ENCODE measurements around the gene SLC9A9.

The SLC9A9 gene

DNA sequence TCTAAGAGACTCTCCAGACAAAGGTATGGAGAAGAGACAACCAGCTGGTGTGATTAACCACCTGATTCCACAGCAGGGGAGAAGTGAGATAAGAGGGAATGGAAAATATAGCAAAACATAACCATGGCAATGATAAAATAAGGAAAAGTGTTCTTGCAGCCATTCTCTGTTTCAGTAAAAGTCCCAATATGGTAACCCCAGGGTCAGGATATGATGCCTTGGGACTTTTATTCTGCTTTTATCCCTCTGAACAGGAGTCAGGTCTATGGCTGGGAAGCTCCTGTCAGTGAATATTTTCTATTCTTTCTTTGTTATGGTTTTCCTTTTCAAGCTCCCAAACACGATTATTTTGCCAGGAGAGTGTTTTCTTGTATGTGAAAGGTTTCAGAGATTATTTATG lies 94.2 kb downstream of the SLC9A9 start:
- TF ChIP-seq, protein P1, sequence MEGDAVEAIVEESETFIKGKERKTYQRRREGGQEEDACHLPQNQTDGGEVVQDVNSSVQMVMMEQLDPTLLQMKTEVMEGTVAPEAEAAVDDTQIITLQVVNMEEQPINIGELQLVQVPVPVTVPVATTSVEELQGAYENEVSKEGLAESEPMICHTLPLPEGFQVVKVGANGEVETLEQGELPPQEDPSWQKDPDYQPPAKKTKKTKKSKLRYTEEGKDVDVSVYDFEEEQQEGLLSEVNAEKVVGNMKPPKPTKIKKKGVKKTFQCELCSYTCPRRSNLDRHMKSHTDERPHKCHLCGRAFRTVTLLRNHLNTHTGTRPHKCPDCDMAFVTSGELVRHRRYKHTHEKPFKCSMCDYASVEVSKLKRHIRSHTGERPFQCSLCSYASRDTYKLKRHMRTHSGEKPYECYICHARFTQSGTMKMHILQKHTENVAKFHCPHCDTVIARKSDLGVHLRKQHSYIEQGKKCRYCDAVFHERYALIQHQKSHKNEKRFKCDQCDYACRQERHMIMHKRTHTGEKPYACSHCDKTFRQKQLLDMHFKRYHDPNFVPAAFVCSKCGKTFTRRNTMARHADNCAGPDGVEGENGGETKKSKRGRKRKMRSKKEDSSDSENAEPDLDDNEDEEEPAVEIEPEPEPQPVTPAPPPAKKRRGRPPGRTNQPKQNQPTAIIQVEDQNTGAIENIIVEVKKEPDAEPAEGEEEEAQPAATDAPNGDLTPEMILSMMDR (conservative IDR thresholded peaks at IDR 0.05; ENCODE audit: control insufficient read depth, insufficient read depth, low read depth, low read length): no peak
- no peak for DNase-seq (ENCODE audit: low read depth)
- H3K4me3 ChIP-seq (ENCODE audit: control insufficient read depth, low read depth, low read length): no peak overlapping the region

DNA sequence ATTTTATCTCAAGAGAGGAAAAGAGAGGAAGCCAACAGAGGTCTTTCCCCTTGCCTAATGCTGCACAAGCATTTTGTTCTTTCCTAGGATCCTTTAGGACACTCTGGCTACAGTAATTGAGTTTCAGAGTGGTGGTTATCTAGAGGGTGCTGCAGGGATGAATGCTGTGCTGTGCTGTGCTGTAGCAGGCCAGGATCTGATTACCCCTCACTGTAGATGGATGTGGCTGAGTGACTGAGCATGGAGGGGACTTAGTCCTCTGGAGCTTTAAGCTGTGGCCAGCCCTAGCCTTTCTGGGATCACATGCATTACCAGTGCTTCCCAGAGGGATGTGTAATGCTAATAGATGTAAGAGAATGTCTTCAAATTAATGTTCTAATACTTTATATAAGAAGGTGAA lies 94.8 kb downstream of the SLC9A9 start:
- TF ChIP-seq, protein P1 (conservative IDR thresholded peaks at IDR 0.05; ENCODE audit: control insufficient read depth, insufficient read depth, low read depth, low read length): no peak
- no peak overlapping the region for H3K4me3 ChIP-seq (ENCODE audit: control insufficient read depth, low read depth, low read length)
- no peak for DNase-seq (ENCODE audit: low read depth)

DNA sequence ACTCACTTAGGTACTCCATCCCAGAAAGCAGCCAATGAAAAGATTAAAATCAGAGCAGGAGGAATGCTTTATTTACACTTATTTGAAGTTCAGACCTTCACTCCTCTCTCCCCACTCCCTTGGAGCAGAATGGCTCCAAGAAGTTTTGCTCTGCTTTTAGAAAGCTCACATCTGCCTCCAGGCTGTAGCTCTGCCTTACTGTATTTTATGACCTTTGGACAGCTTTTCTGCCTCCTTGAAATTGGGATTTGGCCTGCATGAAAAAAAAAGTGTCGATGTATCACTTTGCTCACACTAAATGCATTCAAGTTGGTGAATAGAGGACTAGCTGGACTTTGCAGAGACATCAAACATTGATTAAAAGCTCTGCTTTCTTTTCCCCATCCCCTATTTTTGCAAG lies 95.3 kb downstream of the SLC9A9 start:
- H3K4me3 ChIP-seq (ENCODE audit: control insufficient read depth, low read depth, low read length): no peak overlapping the region
- peak; percentile 15 for DNase-seq (ENCODE audit: low read depth)
- TF ChIP-seq, protein P1 (conservative IDR thresholded peaks at IDR 0.05; ENCODE audit: control insufficient read depth, insufficient read depth, low read depth, low read length): no peak

DNA sequence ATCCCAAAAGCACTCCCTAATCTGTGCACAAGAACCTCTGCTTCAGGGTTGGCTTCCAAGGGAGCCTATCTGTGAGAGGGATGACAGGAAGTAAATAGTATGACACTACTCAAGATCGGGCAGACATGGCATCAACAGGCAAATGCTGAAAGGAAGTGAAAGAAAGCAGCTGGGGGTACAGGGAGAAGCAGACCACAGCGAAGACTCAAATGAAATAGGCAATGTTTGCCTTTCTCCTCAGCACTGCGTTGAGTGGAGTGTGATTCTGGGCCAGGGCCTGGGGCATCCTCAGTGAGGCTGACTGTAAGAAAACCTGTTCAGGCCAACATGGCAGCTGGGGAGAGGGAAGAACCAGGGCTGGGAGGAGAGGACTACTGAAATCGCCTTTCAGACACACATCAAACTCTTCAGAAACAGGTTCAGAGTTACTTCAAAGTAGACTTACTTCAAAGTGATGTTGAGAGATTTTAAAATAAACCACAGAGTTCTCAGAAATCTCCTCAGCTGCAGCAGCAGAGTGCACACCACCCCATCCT lies 96.6 kb downstream of the SLC9A9 start:
- H3K4me3 ChIP-seq (ENCODE audit: control insufficient read depth, low read depth, low read length): no peak overlapping the region
- DNase-seq (ENCODE audit: low read depth): no peak
- TF ChIP-seq, protein P1 (conservative IDR thresholded peaks at IDR 0.05; ENCODE audit: control insufficient read depth, insufficient read depth, low read depth, low read length): no peak

DNA sequence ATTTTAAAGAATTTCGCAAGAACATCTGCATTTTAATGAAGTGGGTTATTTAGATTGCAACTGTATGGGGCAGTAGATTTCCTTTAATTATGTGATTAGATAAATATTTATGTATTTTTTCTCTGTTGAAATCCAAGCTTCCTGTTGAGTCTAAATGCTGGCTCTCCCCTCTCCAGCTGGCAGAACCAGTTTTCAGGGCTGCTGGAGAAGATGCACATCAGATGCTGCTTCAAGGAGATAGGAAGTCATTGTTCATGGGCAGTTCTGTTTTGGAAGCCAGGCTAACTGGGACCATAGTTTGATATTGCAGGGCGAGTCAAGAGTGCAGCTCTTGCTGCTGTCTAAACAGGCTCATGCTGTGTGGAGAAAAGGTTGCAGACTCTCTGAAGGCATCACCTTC lies 97.4 kb downstream of the SLC9A9 start:
- TF ChIP-seq, protein P1 (conservative IDR thresholded peaks at IDR 0.05; ENCODE audit: control insufficient read depth, insufficient read depth, low read depth, low read length): no peak
- no peak overlapping the region for H3K4me3 ChIP-seq (ENCODE audit: control insufficient read depth, low read depth, low read length)
- no peak for DNase-seq (ENCODE audit: low read depth)

DNA sequence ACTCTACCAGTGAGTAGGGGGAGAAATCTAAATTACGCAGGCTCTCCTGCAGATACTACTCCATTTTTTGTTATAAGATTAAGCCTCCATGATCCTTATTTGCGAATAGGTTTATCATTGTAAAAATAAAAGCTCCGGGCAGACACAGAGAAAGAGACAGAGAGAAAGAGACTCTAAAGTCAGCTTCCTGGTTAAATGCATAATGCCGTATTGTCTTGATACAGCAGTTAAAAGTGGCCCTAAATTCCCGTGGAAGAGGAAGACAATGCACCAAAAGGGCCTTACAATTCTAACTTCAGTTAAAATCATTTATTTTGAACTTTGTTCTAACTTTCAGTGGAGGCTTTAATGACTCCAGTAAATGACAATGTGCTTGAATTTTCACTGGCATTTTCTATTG lies 98.3 kb downstream of the SLC9A9 start:
- TF ChIP-seq, protein P1 (conservative IDR thresholded peaks at IDR 0.05; ENCODE audit: control insufficient read depth, insufficient read depth, low read depth, low read length): no peak
- H3K4me3 ChIP-seq (ENCODE audit: control insufficient read depth, low read depth, low read length): no peak overlapping the region
- DNase-seq (ENCODE audit: low read depth): no peak

DNA sequence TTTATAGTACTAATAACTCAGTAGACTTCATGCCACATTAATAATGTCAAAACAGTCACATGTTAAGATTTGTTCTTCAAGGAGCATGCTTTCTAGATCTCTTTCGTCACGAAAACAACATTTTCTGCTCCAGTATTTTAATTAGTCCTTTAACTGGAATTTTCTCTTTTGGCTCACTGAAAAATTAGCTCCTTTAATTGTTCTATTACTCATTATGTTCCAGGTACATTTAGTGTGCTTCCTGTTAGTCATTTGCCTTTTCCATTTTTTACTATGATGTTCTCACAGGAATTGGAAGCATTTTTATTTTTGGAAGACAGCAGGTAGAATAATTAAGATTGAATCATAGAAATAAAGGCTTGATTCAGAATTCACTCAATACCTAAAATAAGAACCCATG lies 111.2 kb downstream of the SLC9A9 start:
- DNase-seq (ENCODE audit: low read depth): peak; percentile 29
- TF ChIP-seq, protein P1 (conservative IDR thresholded peaks at IDR 0.05; ENCODE audit: control insufficient read depth, insufficient read depth, low read depth, low read length): no peak
- H3K4me3 ChIP-seq (ENCODE audit: control insufficient read depth, low read depth, low read length): no peak overlapping the region
